NOMO-1 treated with DMSO at 0.1 percent for 48 hours (cell line): Measurements from ENCODE around the gene SLCO3A1.
A peak's percentile ranks its signal among the peaks of the same experiment; 100 is the strongest.

Experiments
- DNase-seq: peaks from one replicate; lab custom pipeline; 2025; ENCODE audit not compliant: unreplicated experiment; lab: John Stamatoyannopoulos, UW

SLCO3A1 gene

DNA sequence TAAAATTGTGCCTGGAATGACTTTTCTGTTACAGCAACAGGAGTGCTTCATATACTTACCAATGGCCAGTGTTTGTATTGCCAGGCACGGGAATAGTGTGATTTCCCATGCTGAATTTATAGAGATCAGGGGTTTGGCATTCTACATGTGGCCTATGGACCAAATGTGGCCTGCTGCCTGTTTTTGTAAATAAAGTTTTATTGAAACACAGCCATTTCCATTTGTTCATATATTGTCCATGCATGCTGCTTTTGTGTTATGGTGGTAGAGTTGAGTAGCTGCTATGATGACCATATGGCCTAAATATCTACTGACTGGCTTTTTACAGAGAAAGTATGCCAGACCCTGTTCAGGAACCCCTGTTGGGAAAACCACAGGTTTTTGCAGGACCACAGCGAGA lies 55.6 kb downstream of the SLCO3A1 start:
- no peak for DNase-seq

DNA sequence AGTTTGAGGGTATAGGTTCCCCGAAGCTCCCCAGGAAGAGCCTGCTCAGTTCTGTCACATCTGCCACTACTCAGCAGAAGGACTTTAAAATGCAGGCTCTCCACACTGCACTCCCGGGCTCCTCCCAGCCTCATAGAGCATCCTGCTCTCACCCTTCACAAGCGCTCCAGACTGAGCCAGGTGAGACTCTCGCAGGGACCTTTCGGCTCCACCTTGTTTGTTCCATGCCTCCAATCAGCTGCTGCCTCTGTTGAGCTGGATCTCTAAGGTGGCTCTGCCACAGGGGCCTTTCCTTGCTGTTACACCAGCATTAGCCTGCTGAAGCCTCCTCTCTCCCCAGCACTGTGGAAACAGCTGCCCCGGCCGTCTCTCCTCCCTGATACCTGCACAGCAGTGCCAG lies 56.1 kb downstream of the SLCO3A1 start:
- no peak for DNase-seq

DNA sequence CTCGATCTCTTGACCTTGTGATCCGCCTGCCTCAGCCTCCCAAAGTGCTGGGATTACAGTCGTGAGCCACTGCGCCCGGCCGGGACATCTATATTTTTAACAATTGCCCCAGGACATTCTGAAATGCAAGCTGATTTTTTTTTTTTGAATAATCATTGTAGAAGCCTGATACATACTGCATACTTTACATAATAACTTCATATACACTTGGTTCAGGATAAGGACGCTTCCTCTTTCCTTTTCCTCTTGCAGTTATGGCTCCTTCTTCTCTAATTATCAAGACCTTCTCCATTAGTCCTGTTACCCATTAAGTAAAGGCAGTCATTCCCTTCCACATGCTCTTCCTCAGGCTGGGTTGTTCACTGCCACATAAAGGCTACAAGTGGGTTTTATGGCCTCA lies 58.3 kb downstream of the SLCO3A1 start:
- DNase-seq = peak; percentile 60

DNA sequence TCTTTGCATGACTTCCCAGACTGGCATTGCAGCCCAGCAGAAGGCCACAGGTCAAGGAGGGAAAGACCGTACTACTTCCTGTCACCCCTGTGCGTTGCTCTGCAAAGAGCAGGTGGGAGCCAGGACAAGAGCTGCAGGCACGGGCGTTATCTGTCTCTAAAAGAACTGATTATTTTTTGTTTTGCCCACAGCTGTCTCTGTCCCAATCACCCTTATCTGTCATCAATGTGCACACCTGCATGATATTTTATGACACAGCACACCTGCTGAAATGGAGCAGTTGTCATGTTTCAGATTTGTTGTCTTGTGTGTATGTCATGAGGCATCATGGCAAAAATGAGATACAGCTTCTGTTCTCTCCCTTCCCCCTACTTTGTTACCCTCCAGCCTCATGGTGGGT lies 58.8 kb downstream of the SLCO3A1 start:
- DNase-seq = no peak

DNA sequence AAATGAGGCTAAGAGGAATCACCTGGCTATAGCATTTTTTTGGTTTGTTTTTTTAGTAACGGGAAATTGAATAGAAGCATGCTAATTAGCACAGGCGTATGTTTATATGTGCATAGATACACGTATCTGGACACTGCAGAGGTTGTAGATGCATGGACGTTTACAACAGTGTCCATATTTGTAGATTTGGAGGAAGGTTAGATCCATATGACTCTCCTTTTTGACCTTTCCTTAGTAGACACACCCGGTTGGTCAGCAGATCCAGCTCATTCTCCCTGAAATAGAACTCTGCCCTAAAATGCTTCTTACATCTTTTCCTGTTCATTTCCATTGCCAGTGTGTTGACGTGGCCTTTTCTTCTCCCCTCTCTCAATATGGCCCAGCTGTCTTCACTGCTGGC lies 60.1 kb downstream of the SLCO3A1 start:
- no peak for DNase-seq

DNA sequence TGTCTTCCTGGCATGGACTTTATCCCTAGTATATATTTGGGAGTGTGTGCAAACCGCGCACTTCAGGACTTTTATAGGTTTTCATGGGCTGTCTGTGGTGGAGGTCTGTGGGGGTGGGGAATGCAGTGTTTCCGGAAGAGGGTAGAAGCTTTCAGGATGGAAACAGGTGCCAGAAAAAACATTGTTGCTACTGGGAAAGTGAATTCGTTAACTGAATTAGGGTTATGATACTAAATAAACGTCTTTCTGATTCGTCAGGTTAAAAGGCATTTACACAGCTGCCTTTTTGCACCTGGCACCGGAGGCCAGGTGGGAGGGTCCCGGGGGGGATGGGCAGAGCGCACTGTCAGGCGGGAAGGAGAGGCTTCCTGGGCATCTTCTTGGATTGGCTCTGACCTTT lies 62.1 kb downstream of the SLCO3A1 start:
- DNase-seq = no peak

DNA sequence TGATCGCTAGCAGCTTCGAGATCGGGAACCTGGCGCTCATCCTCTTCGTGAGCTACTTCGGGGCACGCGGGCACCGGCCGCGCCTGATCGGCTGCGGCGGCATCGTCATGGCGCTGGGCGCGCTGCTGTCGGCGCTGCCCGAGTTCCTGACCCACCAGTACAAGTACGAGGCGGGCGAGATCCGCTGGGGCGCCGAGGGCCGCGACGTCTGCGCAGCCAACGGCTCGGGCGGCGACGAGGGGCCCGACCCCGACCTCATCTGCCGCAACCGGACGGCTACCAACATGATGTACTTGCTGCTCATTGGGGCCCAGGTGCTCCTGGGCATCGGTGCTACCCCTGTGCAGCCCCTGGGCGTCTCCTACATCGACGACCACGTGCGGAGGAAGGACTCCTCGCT lies 62.5 kb downstream of the SLCO3A1 start:
- no peak for DNase-seq

DNA sequence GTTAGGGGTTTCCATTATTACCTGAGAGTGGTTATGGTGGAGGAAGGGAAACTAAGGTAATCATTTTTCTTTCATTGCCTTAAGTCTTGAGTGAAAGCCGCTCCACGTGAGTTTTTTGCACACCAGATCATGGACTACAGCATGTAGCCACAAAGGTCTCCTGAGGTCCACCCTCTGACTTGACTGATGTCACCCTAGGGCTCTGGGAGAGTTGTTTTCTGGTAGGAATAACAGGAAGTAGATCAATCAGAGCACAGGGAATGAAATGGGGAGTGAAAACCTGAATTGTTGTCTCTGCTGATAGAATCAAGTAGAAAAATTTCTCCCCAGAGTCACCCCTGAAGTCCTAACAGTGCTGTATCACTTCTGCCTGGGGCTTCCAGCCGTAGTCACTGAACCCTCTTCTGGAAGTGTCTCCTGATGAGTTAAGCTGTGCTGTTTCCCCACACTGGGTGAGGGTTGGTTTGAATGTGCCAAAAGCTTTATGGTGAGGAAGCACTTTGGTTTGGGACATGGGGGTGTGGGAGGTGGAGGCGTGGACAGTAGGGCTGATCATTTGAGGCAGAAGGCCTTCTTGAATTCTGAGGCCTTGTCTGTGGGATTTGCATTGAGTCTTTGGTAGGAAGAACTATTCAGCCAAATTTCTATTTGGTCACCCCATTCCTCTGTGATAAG lies 64.3 kb downstream of the SLCO3A1 start:
- DNase-seq = no peak

DNA sequence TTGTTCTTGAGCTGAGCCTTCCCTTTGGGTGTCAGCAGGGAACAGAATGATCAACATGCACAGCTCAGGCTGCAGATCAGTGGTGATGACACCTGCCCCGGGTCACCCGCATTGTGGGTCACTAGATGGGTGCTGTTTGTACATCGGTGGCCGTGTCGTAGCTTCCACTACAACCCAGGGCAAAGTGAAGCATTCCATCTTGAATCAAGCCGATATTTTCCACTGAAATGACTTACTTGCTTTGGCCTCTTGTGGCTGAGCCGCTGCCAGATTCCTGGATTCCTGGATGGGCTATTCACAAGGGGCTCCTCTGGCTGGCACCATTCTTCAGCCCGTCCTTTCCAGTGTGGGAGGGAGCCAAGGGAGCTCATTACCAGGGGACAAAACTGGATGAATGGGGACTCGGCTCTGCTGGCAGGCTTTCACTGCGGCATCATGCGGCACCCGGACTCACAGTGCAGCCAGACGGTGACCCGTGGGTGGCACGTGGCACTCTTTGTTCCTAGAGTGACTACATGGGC lies 65.6 kb downstream of the SLCO3A1 start:
- DNase-seq = no peak

DNA sequence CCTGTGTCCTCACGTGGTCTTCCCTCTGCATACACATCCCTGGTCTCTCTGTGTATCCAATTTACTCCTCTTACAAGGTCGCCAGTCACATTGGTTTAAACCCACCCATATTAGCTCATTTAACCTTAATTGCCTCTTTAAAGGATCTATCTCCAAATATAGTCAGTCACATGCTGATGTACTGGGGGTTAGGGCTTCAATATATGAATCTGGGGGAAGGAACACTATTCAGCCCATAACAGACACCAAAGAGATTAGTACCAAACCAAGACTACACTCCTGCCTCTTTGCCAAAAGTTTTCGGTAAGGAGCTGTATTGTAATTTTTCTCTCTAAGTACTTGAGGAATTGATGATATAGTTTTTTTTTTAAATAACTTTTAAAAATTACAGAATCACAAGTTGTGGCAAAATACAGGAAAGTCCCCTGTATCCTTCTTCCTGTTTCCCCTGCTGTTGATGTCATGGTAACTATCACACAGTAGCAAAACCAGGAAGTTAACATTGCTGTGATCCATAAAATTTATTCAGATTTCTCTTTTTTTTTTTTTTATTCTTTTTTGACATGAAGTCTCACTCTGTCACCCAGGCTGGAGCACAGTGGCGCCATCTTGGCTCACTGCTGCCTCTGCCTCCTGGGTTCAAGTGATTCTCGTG lies 67.8 kb downstream of the SLCO3A1 start:
- peak; percentile 47 for DNase-seq

DNA sequence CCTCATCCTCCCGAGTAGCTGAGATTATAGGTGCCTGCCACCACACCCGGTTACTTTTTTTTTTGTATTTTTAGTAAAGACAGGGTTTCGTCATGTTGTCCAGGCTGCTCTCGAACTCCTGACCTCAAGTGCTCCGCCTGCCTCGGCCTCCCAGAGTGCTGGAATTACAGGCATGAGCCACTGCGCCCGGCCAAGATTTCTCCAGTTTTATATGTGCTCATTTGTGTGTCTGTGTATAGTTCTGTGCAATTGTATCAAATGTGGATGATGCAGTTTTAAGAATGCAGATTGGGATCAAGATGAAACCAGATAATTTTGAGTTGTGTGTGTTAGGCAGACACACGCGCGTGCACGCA lies 68.3 kb downstream of the SLCO3A1 start:
- DNase-seq = no peak

DNA sequence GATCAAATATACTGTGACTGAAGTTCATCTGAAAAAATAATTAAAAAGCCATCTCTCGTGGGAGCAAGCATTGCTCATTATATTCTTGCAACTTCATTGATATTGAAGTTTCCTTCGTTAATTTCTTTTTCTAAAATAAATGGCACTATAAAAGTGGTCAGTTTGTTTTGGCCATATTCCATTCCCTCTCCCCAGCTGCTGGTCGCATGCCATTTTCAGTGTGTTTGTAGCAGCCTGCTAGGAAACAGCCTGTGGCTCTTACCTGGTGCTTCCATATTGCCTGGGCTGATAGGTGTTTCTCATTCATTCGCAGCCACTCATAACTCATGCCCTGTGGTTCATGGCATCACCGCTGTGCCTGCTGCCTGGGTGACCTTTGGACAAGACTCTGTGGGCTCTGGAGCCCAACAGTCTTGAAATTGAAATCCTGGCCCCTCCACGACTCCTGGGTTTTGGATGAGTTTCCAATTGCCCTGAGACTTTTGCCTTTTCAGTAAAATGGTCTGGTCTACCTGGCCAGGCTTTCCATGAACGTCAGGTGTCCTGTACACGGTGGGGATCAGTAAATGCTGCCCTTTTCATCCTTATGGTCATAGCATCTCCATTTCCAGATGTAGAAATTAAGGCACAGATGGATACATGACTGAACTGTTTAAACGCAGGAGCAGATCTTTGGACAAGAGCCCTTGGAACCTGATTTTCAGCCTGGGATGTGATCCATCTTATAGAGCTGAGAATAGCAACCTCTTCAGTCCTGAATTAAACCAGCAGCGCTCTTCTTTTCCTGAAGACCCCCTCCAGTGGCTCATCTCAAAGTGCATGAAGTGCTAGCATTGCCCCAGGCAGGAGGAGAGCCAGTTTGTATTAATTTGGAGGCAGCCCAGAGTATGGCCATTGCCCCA lies 69.4 kb downstream of the SLCO3A1 start:
- DNase-seq = no peak

DNA sequence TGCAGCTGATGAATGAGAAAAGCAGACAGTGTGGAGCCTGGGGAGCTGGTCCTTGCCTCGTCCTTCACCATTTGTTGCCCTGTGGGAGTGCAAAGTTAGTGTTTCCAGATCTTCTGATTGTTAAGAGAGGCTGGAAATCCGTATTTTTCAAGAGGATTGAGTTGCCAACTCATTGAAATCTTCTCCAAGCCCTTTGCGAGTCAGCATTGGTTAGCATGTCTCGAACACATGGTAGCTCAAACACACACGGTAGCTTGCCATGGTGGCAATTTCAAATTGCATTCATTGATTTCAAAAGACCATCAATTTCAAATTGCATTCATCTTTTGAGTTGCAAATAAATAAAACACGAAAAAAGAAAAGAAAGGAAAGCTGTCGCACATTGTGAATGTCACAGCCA lies 70.7 kb downstream of the SLCO3A1 start:
- no peak for DNase-seq

DNA sequence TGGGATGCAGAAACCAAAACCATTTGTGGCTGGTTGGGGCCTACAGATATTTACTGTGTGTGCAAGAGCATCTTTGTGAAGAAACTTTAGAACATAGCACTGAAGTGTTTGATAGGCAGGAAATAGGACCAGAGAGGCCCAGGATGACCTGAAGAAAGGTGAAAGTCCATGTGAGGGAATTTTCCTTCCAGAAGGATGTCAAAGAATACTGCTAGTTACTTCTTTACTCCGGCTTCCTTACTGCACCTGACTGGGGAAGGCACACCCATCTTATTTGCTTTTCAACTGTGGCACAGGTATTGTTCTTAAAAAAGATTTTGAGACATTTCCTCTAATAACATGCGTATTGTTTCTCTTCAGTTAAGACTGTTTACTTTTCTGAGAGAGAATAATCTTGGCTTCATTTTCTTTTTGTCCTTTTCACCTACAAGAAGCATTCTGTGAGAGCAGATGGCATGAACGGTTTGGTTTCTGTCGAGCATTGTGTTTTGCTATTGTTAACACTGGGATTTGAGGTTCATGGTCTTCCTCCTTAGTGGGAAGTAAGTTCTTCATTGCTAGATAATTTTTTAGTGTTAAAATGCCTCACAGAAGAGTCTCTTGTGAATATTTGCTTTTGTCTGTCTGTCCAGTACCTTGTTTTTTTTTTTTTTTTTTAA lies 71.5 kb downstream of the SLCO3A1 start:
- DNase-seq = no peak

DNA sequence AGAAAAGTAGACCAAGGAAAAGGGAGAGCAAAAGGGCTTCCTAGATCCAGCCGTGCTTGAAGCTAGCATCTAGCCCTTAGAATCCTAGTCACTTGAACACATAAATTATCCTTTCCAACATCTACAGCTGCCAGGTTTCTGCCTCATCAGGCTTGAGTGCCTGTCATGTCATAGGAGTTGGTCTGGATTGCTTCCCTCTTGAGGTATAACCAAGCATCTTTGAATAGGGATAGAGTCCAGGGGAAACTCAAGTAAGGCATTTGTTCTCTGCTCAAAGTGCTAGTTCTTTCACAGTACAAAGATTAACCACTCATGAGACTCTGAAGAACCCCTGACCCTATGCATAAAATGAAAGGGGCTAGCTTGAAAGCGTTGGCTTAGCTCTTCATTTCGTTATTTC lies 72.3 kb downstream of the SLCO3A1 start:
- DNase-seq = no peak

DNA sequence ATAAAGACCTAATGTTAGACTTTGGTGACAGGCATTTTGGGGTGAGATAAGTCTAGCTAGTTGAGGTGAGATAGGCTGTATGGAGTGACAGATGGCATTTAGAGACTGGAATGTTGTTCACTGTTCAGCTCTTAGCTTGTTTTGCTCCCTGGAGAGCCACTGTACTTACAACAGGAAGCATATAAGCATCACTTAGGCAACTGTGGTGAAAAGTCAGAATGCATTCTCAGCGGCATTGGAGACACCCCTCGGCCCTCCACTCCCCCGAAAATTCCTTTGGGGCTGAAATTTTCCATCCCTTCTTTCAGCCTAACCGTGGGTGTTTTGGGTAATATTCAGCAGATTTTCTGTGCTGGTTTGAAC lies 73.4 kb downstream of the SLCO3A1 start:
- no peak for DNase-seq

DNA sequence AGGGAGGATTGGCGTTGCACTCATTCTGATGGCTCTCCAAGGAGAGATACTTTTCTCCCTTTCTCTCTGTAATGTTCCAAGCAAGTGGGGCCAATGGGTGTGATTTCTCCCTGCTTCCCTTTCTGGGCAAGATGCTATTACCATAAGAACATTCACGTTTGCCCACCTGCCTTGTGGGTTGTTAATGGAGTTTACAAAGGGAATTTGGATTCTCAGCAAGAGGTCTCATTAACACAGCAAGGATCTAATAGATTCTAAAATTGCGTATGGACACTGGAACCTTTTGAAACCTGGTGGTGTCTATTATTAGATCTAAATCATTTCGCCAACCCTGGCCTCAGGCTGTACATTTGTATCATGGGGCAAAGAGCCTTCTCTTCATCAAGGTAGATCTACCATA lies 74.1 kb downstream of the SLCO3A1 start:
- DNase-seq = no peak

DNA sequence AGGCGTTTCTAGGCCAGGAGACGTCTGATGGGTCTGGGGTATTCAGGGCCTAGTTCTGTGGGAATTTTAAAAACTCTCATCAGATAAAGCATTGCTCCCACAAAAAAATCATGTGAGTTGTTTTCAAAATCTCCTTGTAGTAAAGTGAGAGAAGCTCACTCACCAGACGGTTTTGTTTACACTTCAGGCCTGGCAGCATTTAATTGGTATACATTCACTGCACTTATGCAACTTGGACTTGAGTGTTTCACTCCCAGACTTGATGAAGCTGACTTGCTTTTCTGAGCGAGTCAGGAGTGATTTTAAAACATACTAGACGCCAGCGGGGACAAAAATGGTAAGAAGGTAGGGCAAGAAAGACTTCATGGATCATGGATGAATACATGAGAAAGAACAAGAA lies 75.2 kb downstream of the SLCO3A1 start:
- DNase-seq = no peak

DNA sequence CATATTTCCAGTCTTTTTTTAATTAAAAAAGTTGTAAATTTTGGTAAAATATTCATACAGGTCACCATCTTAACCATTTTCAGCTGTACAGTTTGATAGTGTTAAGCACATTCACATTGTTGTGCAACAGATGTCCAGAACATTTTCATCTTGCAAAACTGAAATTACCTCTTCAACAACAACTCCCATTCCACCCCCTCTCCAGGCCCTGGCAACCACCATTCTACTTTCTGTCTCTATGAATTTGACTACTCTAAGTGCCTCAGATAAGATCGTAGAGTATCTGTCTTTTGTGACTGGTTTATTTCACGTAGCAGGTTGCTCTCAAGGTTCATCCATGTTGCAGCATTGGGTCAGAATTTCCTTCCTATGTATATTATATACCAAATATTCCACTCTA lies 76.0 kb downstream of the SLCO3A1 start:
- DNase-seq = peak; percentile 9

DNA sequence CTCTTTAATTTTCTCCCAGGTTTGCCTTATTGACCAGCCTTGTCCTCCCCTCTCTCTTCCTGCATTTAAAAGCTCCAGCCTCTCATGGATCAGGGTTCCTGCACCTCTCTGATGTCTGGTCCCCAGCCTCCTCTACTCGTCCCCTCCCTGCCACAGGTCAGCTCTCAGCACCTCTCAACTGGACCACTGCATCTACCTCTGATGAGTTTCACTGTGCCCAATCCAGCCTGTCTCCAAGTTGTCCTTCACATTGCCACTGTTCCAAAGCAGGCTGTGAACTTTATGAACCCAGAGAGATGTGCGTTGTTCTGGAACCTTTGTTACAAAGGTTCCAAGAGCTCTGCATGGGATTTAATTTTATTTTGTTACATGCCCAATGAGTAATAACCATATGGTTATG lies 76.6 kb downstream of the SLCO3A1 start:
- DNase-seq = no peak

DNA sequence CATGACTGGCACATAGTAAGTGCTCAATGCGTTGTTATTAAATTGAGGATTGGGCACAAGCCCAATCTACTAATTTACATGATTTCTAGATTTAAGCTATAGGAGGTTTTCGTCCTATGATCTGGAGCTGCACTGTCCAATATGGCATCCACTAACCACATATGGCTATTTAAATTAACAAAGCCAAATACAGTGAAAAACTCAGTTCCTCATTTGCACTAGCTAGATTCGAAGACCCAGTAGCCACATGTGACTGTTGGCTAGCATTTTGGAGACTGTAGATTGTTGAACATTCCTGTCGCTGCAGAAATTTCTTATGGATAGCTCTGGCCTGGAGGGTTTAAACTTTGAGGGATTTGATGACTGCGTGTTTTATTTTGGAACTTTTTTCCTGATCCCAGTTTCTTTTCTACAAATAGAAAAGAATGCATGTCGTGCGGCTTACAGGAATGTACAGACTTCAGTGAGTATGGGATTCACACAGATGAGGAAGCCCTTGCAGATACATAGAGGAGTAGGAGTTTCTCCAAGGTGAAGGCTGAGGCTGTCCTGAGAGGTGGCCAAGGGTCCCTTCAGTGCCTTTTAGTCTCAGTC lies 82.8 kb downstream of the SLCO3A1 start:
- peak; percentile 51 for DNase-seq
